Stimulated activated naive CD4-positive, alpha-beta T cell treated with Interleukin-2 at 50 U/mL for 16 hours (primary cell): ENCODE data around the gene RAB3D.

ENCODE experiments used
- DNase-seq: peaks from one replicate; lab custom pipeline; 2025; lab: John Stamatoyannopoulos, UW

The RAB3D gene

DNA sequence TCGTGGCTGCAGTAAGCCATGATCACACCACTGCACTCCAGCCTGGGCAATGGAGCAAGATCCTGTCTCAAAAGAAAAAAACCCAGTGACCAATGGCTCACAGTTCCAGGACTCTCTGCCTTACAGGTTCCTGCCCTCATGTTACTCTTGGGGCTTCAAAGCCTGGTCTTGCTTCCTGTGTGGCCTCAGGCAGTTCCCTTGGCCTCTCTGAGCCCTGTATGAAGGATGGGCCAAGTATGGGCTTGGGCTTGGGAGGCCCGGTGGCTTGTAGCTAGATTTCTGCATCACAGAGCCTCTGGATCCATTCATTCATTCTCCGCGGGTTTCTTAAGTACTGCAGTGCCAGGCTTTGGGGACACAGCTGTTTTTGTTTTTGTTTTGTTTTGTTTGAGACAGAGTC lies 44.3 kb downstream of the RAB3D start:
- no peak for DNase-seq

DNA sequence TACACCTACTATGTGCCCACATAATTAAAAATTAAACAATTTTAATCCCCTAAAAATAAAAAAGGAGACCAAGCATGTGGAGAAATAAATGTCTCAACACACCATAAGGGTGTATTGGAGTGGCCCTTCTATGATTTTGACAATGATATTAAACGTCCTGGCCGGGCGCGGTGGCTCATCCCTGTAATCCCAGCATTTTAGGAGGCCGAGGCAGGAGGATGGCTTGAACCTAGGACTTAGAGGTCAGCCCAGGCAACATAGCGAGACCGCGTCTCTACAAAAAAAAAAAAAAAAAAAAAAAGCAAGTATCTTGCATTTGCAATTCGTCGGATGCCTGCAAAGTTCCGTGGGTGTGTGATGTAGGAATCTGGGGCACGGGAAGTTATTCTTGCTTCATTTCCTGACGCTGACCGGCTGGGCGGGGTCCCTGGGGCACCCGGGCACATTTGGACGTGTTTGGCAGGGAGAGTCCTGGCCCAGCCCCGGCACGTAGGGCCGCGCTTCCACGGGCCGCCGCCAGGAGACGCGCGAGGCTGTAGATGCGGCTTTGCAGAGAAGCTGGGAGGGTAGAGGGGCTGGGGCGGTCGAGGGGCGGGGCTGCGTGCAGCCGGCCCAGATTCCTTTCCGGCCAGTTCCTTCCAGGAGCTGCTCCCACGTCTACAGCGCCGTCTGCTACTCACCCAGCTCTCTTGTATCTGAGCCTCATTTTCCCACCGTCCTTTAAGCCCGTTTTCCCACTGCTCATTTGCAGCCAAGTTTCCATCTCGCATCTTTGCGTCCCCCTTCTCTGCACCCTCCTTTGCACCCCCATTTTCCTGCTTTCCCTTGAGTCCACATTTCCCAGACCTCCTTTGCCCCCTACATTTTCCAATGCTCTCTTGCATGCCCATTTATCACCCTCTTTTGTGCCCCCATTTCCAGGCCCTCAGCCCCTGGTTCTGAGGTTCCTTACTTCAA lies 45.7 kb downstream of the RAB3D start:
- DNase-seq: peak; percentile 68

DNA sequence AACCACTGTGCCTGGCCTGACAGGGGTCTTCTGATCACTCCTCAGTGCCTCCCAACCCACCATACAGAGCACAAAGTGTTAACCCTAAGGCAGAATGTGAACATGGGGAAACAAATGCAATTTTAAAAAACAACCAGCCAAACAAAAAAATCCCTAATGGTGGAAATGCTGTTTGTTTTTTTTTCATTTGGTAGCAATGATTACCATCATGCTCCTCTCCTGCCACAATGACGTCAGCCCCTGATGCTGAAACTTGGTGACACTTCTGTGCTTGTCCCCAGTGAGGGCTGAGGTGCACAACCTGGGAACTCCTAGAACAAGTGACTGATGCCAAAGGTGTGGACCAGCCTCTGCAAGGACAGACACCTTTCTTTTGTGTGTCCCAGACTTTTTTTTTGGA lies 47.5 kb downstream of the RAB3D start:
- no peak for DNase-seq

- no peak for DNase-seq
Measured at GRCh38 chr19:11291415-11291814, 48.0 kb downstream of the RAB3D start.

DNA sequence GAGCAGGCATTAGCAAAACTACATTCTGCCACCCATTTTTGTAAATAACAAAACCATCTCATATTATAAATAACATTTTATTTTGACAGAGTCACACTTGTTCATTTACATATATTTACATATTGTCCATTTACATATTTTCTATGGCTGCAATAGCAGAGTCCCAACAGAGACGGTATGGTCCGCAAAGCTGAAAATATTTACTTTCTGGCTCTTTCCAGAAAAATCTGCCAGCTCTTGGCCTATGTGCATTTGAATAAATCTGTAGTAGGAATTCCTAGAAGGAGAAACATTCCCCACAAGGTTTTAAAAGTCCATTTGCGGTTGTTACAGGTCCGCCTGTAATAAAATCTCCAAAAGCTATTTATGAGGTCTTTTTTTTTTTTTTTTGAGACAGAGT lies 49.2 kb downstream of the RAB3D start:
- DNase-seq: no peak

GRCh38 chr19:11288349-11288748 lies 51.1 kb downstream of the RAB3D start:
- no peak for DNase-seq

GRCh38 chr19:11286312-11286974 lies 53.0 kb downstream of the RAB3D start:
- no peak for DNase-seq

GRCh38 chr19:11284515-11284914 lies 54.9 kb downstream of the RAB3D start:
- DNase-seq: no peak

GRCh38 chr19:11281356-11282049 lies 58.0 kb downstream of the RAB3D start:
- DNase-seq: no peak

- no peak for DNase-seq
Measured at GRCh38 chr19:11279505-11280236, 59.8 kb downstream of the RAB3D start.

DNA sequence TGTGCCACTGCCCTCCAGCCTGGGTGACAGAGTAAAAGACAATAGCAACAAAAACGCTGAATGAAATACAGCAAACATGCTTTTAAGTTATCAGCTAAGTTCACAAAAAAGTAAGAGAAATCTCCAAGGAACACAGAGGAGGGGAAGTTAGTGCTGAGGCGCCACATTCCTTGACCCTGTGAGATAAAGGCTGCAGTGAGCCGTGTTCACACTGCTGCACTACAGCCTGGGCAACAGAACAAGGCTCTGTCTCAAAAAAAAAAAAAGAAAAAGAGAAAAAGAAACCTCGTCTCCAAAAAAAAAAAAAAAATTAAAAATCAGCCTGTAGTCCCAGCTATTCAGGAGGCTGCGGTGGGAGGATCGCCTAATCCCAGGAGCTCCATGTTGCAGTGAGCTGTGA lies 60.8 kb downstream of the RAB3D start:
- no peak for DNase-seq

GRCh38 chr19:11274533-11275086 lies 64.8 kb downstream of the RAB3D start:
- no peak for DNase-seq

GRCh38 chr19:11273989-11274388 lies 65.5 kb downstream of the RAB3D start:
- no peak for DNase-seq

GRCh38 chr19:11273296-11273695 lies 66.2 kb downstream of the RAB3D start:
- no peak for DNase-seq
